Ovary (tissue), 3 donors: Measurements from ENCODE around the gene DSP.

ENCODE experiments used
- EP300 ChIP-seq: sonication (generic); formaldehyde crosslinking; IDR thresholded peaks from one replicate; pipeline ENCODE4 v1.6.1; 2017; ENCODE audit warnings: antibody characterized with exemption
- POLR2A ChIP-seq: fragments of 450-650 bp; IDR thresholded peaks from one replicate; pipeline ENCODE4 v1.6.1; 2017; ENCODE audit warnings: antibody characterized with exemption, mild to moderate bottlenecking, moderate library complexity
- TF ChIP-seq, protein P1 (sequence below), 3 donors: fragments of 450-650 bp in 2 of 3; fragments of 200-600 bp in 1 of 3; IDR thresholded peaks; one replicate each; pipeline versions ENCODE4 v1.5.1 to v1.8.0; 2016 to 2022; ENCODE audit warnings: antibody characterized with exemption in 3 of 3, mild to moderate bottlenecking in 1 of 3
- donor health status: DM: no; HTN: no; CAD: no.

DNA sequence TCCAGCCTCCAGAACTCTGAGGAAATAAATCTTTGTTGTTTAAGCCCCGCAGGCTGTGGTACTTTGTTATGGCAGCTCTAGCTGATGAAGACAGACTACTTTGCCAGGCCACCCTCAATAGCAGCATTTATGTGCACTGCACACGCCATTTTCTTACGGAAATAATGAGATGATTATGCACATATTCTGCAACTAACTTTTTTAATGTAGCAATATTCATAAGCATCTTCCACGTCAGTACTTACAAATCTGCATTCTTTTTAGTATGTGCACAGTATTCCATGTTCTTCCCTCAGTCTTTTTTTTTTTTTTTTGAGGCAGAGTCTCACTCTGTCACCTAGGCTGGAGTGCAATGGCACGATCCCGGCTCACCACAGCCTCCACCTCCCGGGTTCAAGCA, 46.8 kb upstream of the DSP start:
- TF ChIP-seq POLR2A (no peak), EP300 (no peak)
- TF ChIP-seq, protein P1, sequence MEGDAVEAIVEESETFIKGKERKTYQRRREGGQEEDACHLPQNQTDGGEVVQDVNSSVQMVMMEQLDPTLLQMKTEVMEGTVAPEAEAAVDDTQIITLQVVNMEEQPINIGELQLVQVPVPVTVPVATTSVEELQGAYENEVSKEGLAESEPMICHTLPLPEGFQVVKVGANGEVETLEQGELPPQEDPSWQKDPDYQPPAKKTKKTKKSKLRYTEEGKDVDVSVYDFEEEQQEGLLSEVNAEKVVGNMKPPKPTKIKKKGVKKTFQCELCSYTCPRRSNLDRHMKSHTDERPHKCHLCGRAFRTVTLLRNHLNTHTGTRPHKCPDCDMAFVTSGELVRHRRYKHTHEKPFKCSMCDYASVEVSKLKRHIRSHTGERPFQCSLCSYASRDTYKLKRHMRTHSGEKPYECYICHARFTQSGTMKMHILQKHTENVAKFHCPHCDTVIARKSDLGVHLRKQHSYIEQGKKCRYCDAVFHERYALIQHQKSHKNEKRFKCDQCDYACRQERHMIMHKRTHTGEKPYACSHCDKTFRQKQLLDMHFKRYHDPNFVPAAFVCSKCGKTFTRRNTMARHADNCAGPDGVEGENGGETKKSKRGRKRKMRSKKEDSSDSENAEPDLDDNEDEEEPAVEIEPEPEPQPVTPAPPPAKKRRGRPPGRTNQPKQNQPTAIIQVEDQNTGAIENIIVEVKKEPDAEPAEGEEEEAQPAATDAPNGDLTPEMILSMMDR (IDR thresholded peaks at IDR 0.05) = no peak
